HG02981 (cell line): Measurements from ENCODE around the gene CACYBP.
"Not testable (repeated sequence)": the region's sequence is repeated elsewhere in the genome, so short reads cannot be mapped to it uniquely, and the experiment has no call there.

Experiments
- ATAC-seq: cut with Tn5 transposase; IDR thresholded peaks from one replicate; pipeline ENCODE4 v1.9.1; 2021; ENCODE audit warnings: mild to moderate bottlenecking, moderate library complexity; ENCODE audit not compliant: unreplicated experiment

Gene CACYBP

GRCh38 chr1:175005085-175005783 is 5.5 kb downstream of the CACYBP start:
- no peak for ATAC-seq

DNA sequence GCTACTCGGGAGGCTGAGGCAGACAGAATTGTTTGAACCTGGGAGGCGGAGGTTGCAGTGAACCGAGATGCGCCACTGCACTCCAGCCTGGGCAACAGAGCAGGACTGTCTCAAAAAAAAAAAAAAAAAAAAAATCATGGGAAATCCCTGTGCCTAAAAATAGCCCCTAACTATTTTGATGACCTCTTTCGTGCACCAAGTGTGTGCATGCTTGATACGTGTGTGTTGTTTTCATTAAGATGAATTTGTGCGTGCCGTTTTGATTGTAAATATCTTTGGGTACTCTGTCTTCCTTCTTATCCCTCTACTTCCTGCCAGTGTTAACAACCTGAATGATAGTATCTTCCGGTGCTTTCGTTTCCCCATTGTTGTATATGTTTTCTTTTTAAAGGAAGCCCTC is 9.8 kb downstream of the CACYBP start:
- no peak for ATAC-seq

- ATAC-seq, result no peak
Measured at GRCh38 chr1:175013445-175013844, 13.7 kb downstream of the CACYBP start.

DNA sequence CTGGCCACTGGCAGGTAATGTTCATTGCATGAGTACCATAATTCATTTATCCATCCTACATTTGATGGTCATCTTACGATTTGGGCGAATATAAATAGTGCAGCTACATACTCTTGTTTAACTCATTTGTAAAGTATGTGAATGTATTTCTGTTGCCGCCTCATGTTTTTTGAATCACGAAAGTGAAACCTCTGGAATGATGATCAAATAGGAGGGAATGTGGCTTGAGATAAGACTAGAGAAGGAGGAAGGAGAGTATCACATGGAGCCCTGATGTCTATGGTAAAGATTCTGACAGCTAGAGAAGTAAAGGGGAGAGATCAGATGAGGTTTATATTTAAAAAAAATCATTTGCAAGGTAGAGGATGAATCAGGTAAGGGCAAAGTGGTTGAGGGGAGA is 15.5 kb downstream of the CACYBP start:
- no peak for ATAC-seq

DNA sequence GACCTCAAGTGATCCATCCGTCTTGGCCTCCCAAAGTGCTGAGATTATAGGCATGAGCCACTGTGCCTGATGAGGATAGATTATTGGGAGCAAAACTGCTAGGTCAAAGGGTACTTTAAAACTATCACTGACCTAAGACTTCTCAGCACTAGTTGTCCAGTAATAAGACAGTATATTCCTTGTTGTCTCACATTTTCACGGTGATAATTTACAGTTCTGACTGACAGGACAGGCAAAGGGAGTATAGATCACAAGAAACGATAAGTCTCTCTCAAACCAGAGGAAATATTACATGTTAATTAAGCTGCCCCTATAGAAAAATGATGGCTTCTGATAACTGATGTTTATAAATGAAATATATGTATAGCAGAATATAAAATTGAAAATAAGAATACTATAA is 19.8 kb downstream of the CACYBP start:
- ATAC-seq, result no peak

- ATAC-seq, result peak; percentile 87
Measured at GRCh38 chr1:175023043-175023921, 23.5 kb downstream of the CACYBP start, which contains the start of gene MRPS14. MRPS14 (minus strand) TSS chr1:175023425; CDS start chr1:175023408, 17 bp downstream.

- not testable (repeated sequence) for ATAC-seq
Measured at GRCh38 chr1:175023922-175024242, 24.1 kb downstream of the CACYBP start.

- ATAC-seq, result no peak
Measured at GRCh38 chr1:175024773-175025172, 25.0 kb downstream of the CACYBP start.

DNA sequence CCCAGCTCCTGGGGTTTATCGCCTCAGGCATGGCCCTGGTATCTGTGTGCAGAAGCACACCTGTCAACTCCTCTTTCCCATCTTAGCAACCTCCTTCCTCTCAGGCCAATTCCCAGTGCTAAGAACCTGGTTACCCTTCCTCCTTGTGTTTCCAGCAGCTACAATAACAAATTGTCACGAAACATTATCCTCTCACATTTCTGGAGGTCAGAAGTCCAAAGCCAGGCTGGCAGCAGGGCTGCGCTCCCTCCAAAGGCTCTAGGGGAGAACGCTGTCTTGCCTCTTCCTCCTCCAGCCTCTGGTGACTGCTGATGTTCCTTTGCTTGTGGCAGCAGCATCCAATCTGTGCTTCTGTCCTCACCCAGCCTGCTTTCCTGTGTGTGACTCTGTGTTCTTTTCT is 34.2 kb downstream of the CACYBP start:
- no peak for ATAC-seq

- no peak for ATAC-seq
Measured at GRCh38 chr1:175034775-175035174, 35.0 kb downstream of the CACYBP start.

- no peak for ATAC-seq
Measured at GRCh38 chr1:175035865-175036264, 36.1 kb downstream of the CACYBP start.

DNA sequence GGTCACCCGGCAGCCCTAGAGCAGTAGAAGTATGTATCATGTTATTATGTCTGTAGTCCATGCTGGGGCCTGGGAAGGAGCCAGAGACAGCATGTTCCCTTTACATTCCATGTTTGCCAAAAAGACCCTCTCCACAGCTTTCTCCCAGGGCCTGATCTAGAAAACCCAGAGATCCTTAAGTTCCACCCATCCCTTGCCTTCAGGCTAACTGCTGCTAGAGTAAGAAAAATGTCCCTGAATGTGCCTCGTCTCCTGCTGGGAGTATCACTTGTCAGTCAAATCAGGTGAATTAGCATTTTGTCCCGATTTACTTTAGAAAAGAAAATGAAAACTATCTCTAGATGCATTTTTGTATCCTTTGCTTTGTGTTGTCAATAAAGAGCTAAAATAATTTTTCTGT is 36.7 kb downstream of the CACYBP start:
- no peak for ATAC-seq

- no peak for ATAC-seq
Measured at GRCh38 chr1:175037416-175037815, 37.7 kb downstream of the CACYBP start.

DNA sequence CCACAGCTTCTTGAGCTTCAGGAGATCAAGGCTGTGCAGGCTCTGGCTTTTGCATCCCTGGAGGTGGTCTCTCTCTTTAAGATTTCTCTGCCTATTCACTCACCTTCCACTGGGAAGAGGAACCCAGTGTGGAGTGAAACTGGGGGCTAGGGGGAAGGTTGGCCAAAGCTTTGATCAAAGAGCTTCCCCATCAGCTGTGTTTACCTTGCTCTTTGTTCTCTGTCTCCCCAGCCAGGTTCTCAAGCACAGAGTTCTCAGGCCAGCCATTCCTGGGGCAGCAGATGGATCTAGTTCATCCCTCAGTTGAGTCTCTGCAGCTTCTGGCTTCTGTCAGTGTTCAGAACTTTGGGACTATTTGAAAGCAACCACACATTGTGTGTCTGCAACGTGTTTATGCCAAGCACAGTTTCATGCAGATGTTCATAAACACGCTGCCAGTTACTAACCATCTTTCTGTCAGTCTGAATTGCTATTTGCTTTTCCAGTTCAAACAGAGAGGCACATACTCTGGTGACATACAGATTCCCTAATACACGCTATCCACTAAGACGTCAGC is 40.7 kb downstream of the CACYBP start:
- no peak for ATAC-seq

DNA sequence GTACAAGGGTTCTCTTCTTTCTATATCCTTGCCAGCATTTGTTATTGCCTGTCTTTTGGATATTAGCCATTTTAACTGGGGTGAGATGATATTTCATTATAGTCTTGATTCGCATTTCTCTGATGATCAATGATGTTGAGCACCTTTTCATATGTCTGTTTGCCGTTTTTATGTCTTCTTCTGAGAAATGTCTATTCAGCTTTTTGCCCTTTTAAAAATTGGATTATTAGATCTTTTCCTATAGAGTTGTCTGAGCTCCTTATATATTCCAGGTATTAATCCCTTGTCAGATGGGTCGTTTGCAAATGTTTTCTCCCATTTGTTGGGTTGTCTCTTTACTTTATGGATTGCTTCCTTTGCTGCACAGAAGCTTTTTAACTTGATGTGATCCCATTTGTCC is 42.9 kb downstream of the CACYBP start:
- ATAC-seq, result no peak

- no peak for ATAC-seq
Measured at GRCh38 chr1:175043824-175044223, 44.1 kb downstream of the CACYBP start.

DNA sequence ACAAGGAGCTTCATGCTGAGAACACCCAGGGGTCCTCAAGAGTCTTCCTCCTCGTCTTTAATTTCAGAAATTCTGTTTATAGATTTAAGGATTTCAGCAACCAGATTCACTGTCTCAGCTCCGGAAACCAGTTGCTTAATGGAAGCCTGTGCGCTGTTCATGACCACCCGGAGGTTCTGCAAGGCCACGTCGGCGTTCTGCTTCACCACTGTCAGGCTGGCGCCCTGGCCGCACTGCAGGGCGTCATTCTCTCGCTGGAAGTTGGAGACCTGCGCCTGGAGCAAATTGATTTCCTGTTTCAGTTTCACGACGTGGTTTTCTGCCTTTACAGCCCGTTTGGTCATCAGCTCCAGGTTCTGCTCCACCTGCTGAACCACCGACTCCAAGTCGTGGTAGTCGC is 44.8 kb downstream of the CACYBP start:
- not testable (repeated sequence) for ATAC-seq

DNA sequence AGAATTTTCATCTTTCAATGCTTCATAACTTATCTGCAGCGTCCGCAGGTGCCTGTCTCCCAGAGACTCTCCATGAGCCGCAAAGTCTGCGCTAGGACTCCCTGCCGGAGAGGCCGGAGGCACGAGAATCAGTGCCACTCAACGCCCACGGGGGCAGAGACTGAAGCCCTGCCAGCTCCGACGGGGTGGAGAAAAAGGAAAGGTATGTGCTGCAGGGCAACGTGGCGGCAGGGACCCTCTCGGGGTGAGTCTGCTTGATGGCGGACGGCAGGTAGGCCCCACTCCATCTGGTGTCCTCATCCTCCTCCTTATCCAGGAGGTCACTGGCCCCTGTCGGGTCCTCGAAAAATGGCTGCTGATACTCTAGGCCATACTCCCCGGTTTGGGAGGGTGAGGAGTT is 45.4 kb downstream of the CACYBP start:
- no peak for ATAC-seq

- ATAC-seq, result no peak
Measured at GRCh38 chr1:175045519-175045918, 45.8 kb downstream of the CACYBP start.

DNA sequence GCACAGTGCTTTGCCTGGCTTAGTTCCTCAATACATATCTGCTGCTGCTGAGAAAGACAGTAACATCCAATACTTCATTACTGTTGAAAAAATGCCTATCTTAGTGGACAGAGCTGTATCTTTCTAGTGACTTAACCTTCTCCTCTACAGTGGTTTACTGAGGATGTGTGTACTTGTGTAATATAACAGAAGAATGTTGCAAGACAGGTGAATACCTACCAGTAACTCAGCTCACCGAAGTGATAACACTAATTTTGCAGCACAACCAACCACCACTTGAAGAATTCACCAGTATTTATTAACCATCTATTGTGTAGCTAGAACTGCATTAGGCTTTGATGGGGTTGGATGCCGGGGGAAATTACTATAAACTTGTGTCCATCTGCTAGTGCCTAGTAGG is 51.2 kb downstream of the CACYBP start:
- no peak for ATAC-seq

GRCh38 chr1:175054736-175055135 is 55.0 kb downstream of the CACYBP start:
- no peak for ATAC-seq
